Activated CD4-positive, alpha-beta T cell treated with anti-CD3 and anti-CD28 coated beads, Interleukin-2, amount 50 U/mL, for 24 hours (primary cell): Measurements from ENCODE around the gene SEL1L2.

ENCODE experiments used
- DNase-seq, 2 donors: peaks; one replicate each; pipeline ENCODE4 v3.0.0-alpha.2; 2020; ENCODE audit warnings: low read depth in 1 of 2, low spot score in 1 of 2

SEL1L2 gene

GRCh38 chr20:13929836-13930235, 60.6 kb downstream of the SEL1L2 start:
- no peak for DNase-seq

GRCh38 chr20:13928901-13929300, 61.5 kb downstream of the SEL1L2 start:
- no peak for DNase-seq

GRCh38 chr20:13927171-13927570, 63.2 kb downstream of the SEL1L2 start:
- DNase-seq, result no peak

- no peak for DNase-seq
These were observed 68.2 kb downstream of the SEL1L2 start for GRCh38 chr20:13922241-13922640.

- DNase-seq, result no peak
These were observed 75.1 kb downstream of the SEL1L2 start for GRCh38 chr20:13915284-13915683.

- DNase-seq, result no peak
These were observed 76.8 kb downstream of the SEL1L2 start for GRCh38 chr20:13913572-13913971.

GRCh38 chr20:13913131-13913530, 77.3 kb downstream of the SEL1L2 start:
- no peak for DNase-seq

- no peak for DNase-seq
These were observed 79.9 kb downstream of the SEL1L2 start for GRCh38 chr20:13910492-13910891.

- no peak for DNase-seq
These were observed 81.3 kb downstream of the SEL1L2 start for GRCh38 chr20:13909067-13909466.

GRCh38 chr20:13904766-13905165, 85.6 kb downstream of the SEL1L2 start:
- no peak for DNase-seq

- no peak for DNase-seq
These were observed 89.9 kb downstream of the SEL1L2 start for GRCh38 chr20:13900496-13900895.

GRCh38 chr20:13898012-13898612, 92.3 kb downstream of the SEL1L2 start:
- DNase-seq, result no peak

- DNase-seq, result no peak
These were observed 98.8 kb downstream of the SEL1L2 start for GRCh38 chr20:13891575-13891974.

- no peak for DNase-seq
These were observed 105.6 kb downstream of the SEL1L2 start for GRCh38 chr20:13884803-13885202.

- no peak for DNase-seq
These were observed 107.0 kb downstream of the SEL1L2 start for GRCh38 chr20:13883425-13883824.

GRCh38 chr20:13878566-13878965, 111.8 kb downstream of the SEL1L2 start:
- DNase-seq, result no peak

- no peak for DNase-seq
These were observed 112.6 kb downstream of the SEL1L2 start for GRCh38 chr20:13877793-13878192.

- DNase-seq, result no peak
These were observed 115.1 kb downstream of the SEL1L2 start for GRCh38 chr20:13875265-13875811.

- DNase-seq, result no peak
These were observed 115.8 kb downstream of the SEL1L2 start for GRCh38 chr20:13874394-13875157.

- DNase-seq, result no peak
These were observed 116.6 kb downstream of the SEL1L2 start for GRCh38 chr20:13873831-13874230.

- DNase-seq, result no peak
These were observed 120.2 kb downstream of the SEL1L2 start for GRCh38 chr20:13870170-13870748.

GRCh38 chr20:13868331-13868730, 122.1 kb downstream of the SEL1L2 start:
- DNase-seq, result no peak
